Ovary (tissue), 9 donors: Measurements from ENCODE around the gene NLRP9. TPM values are rescaled to one million over a fixed set of nuclear protein-coding genes. Genes with fewer than 3 reads are reported as not detected.
A peak's percentile ranks its signal among the peaks of the same experiment; 100 is the strongest.

Source experiments
- DNase-seq, 5 donors: peaks; one replicate each; pipeline ENCODE4 v3.0.0-alpha.2; 2019 to 2020
- H3K27ac ChIP-seq, 2 donors: fragments of 200-600 bp; one replicate each; pipeline versions ENCODE4 v1.5.1 to v1.8.0; 2019 to 2022
- H3K27me3 ChIP-seq: fragments of 200-600 bp; one replicate; pipeline ENCODE4 v1.8.0; 2022
- H3K36me3 ChIP-seq: fragments of 200-600 bp; sonication (generic); one replicate; pipeline ENCODE4 v1.5.1; 2019
- H3K4me1 ChIP-seq: one replicate; pipeline ENCODE4 v1.8.1; 2013; ENCODE audit warnings: mild to moderate bottlenecking, moderate library complexity; ENCODE audit not compliant: insufficient read depth
- H3K4me3 ChIP-seq: fragments of 200-600 bp; sonication (generic); one replicate; pipeline ENCODE4 v1.5.1; 2017
- H3K9me3 ChIP-seq, 2 donors: fragments of 200-600 bp in 1 of 2; sonication (generic) in 1 of 2; one replicate each; pipeline versions ENCODE4 v1.5.1 to v1.8.1; 2013 to 2019; ENCODE audit warnings: mild to moderate bottlenecking in 1 of 2, moderate library complexity in 1 of 2
- EP300 ChIP-seq: sonication (generic); formaldehyde crosslinking; IDR thresholded peaks from one replicate; pipeline ENCODE4 v1.6.1; 2017; ENCODE audit warnings: antibody characterized with exemption
- POLR2A ChIP-seq: fragments of 450-650 bp; IDR thresholded peaks from one replicate; pipeline ENCODE4 v1.6.1; 2017; ENCODE audit warnings: antibody characterized with exemption, mild to moderate bottlenecking, moderate library complexity
- whole genome bisulfite sequencing, 3 donors: extraction: QIAGEN DNeasy Blood & Tissue Kit in 1 of 3; methylation state at CpG; one replicate each; pipeline versions ENCODE4 v1.1.5 to v1.1.7; 2013 to 2017; 5-methylcytosine and 5-hydroxymethylcytosine counted together
- intact Hi-C, 4 donors: fragments of 100-400 bp; cut with DNase I; formaldehyde crosslinking; loops; one replicate each; pipeline versions ENCODE4 v1.11.0 to v1.15.1; 2022 to 2023
- polyA plus RNA-seq, 2 donors: library from polyadenylated mRNA; stranded (reverse); fragments of 200-250 nt in 1 of 2; fragments of 350-450 nt in 1 of 2; fragmentation: Illumina TruSeq in 1 of 2; extraction: RNeasy Lipid Tissue Mini Kit (QIAGEN cat#74804) in 1 of 2; gene quantifications; one replicate each; pipeline ENCODE4 v1.2.3, GENCODE V29; 2013 to 2014
- total RNA-seq, 7 donors: library from RNA; depleted of rRNA in 2 of 7; stranded (reverse); fragments of >200 nt in 2 of 7; fragmentation: NEBNext Ultra II Directional in 3 of 7; extraction: Animal tissue kit (Norgen Biotek cat#: 25700) in 3 of 7; gene quantifications; one replicate each; pipeline versions ENCODE4 v1.1.0 to v1.2.4, GENCODE V29; 2016 to 2023
- TF ChIP-seq, protein P1 (sequence below), 3 donors: fragments of 450-650 bp in 2 of 3; fragments of 200-600 bp in 1 of 3; IDR thresholded peaks; one replicate each; pipeline versions ENCODE4 v1.5.1 to v1.8.0; 2016 to 2022; ENCODE audit warnings: antibody characterized with exemption in 3 of 3, mild to moderate bottlenecking in 1 of 3
- donor health status: DM: no; HTN: no; CAD: no; lungs with moderate emphysema.
- donor health status: DM: no; HTN: no; CAD: no.
- donor health status: Bipolar disorder and iron deficiency.
- donor health status: DM: yes; HTN: yes; CAD: no.
- donor health status: DM: no; HTN: no; CAD: no.
- donor health status: DM: yes; HTN: yes; CAD: no.

The NLRP9 gene
- total and polyA plus RNA-seq, 9 donors = 0.17 to 0.80 TPM; not detected in 7

DNA sequence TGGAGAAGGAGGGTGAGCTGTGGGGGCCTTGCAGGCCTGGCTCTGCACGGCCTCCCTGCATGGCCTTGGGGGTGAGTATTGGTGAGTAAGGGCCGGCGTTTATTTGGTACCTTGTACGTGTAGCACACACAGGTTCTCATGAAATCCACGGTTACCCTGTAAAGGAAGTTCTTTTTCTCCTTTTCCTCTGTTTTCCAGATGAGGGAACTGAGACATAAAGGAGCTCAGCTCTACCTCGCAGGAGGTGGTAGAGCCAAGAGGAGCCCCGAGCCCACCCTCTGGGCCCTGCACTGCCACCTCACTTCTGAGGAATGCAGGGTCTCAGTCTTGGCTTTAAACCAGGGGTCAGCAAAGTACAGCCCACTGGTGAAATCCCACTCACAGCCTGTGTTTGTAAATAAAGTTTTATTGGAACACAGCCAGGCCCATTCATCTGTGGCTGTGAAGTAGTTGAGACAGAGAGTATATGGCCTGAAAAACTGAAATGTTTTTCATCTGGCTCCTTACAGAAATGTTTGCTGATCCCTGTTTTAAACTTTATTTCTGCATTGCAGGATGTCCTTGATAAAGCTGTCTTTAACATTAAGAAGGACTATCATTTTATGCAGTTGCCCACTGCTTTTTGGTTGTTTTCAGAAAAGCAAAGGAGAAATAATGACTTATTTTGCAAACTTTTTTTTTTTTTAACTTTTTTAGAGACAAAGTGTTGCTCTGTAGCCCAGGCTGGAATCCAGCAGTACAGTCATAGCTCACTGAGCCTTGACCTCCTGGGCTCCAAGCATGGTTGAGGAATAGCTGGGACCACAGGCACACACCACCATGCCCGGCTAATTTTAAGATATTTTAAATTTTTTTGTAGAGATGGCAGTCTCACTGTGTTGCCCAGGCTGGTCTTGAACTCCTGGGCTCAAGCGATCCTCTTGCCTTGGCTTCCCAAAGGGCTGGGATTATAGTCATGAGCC lies 56.8 kb downstream of the NLRP9 start:
- peak; percentile 55 to 76 (median 69) for DNase-seq
- intact Hi-C loops = no loop called here

GRCh38 chr19:55680339-55681130 lies 57.7 kb downstream of the NLRP9 start:
- Histone ChIP-seq H3K4me1 (peaks cover 27% of the 10 kb centered on the region), H3K36me3 (no peaks in the 10 kb centered on the region)
- DNase-seq = peak in 1 of 5 donors; percentile 25

More for the DNA sequence above, 56.8 kb downstream of the NLRP9 start:
- Histone ChIP-seq H3K4me3 (no peak overlapping the region), H3K27me3 (no peaks in the 10 kb centered on the region), H3K9me3 (no peaks in the 10 kb centered on the region), H3K27ac (peak overlapping the region in 1 of 2 donors; percentile 57), H3K36me3 (no peaks in the 10 kb centered on the region), H3K4me1 (peaks cover 24% of the 10 kb centered on the region)
- TF ChIP-seq, protein P1, sequence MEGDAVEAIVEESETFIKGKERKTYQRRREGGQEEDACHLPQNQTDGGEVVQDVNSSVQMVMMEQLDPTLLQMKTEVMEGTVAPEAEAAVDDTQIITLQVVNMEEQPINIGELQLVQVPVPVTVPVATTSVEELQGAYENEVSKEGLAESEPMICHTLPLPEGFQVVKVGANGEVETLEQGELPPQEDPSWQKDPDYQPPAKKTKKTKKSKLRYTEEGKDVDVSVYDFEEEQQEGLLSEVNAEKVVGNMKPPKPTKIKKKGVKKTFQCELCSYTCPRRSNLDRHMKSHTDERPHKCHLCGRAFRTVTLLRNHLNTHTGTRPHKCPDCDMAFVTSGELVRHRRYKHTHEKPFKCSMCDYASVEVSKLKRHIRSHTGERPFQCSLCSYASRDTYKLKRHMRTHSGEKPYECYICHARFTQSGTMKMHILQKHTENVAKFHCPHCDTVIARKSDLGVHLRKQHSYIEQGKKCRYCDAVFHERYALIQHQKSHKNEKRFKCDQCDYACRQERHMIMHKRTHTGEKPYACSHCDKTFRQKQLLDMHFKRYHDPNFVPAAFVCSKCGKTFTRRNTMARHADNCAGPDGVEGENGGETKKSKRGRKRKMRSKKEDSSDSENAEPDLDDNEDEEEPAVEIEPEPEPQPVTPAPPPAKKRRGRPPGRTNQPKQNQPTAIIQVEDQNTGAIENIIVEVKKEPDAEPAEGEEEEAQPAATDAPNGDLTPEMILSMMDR (IDR thresholded peaks at IDR 0.05) = no peak
- WGBS, 3 donors = 10 to 47% (median 16%) methylated on average over 9 of the region's 9 CpGs

GRCh38 chr19:55679343-55680257 lies 58.6 kb downstream of the NLRP9 start:
- DNase-seq = no peak
- peak overlapping the region in 1 of 2 donors; percentile 57 for H3K27ac ChIP-seq
- no peaks in the 10 kb centered on the region for H3K9me3 ChIP-seq
- no peak overlapping the region for H3K4me3 ChIP-seq
- TF ChIP-seq, protein P1 (IDR thresholded peaks at IDR 0.05) = no peak
- TF ChIP-seq EP300 (no peak), POLR2A (no peak)
- intact Hi-C loops = loop anchor here in 2 of 4 donors (10.0 kb wide), 2 partner anchors 565 to 1475 kb away; partner anchors contain the start of genes PPP1R12C (in 1 of the 2) and RPS9 (in 1 of the 2)
- no peaks in the 10 kb centered on the region for H3K27me3 ChIP-seq
- WGBS, 3 donors = 78 to 85% (median 82%) methylated on average over 23 to 24 of the region's 24 CpGs
- no peaks in the 10 kb centered on the region for H3K36me3 ChIP-seq
- H3K4me1 ChIP-seq = peaks cover 27% of the 10 kb centered on the region

More at GRCh38 chr19:55680339-55681130, 57.7 kb downstream of the NLRP9 start:
- H3K27ac ChIP-seq = peak overlapping the region; percentile 38 to 57
- no peak overlapping the region for H3K4me3 ChIP-seq
- no peaks in the 10 kb centered on the region for H3K9me3 ChIP-seq
- WGBS, 3 donors = 55 to 74% (median 67%) methylated on average over 20 of the region's 20 CpGs
- H3K27me3 ChIP-seq = no peaks in the 10 kb centered on the region
- no peak for TF ChIP-seq POLR2A
- TF ChIP-seq EP300 = no peak
- TF ChIP-seq, protein P1 (IDR thresholded peaks at IDR 0.05) = no peak
- intact Hi-C loops = no loop called here
